ENCODE measurements around the gene LY86. TPM values are rescaled to one million over a fixed set of nuclear protein-coding genes. Genes with fewer than 3 reads are reported as not detected.

Gene LY86
- total RNA-seq, 1 donor from 2014 or later, result not detected

DNA sequence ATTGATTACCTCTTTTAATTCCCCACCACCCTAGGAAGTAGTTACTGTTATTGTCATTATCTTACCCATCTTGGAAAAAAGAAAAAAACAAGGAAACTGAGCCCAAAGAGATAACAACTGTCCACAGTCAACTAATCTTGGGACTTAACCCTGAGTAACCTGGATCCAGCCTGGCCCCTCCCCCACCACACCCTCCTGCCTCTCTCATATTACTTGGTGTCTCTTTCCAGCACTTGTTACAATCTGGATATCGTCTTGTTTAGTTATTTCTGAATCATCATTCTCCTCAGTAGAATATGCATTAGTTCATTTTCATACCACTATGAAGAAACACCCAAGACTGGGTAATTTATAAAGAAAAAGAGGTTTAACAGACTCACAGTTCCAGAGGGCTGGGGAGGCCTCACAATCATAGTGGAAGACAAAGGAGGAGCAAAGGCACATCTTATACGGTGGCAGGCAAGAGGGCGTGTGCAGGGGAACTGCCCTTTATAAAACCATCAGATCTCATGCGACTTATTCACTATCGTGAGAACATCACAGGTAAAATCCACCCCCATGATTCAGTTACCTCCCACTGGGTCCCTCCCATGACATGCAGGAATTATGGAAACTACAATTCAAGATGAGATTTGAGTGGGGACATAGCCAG lies 60.3 kb downstream of the LY86 start:
- Histone ChIP-seq H3K36me3 (ENCODE audit: control insufficient read depth, insufficient read depth, low read length) (no peaks in the 10 kb centered on the region), H3K27me3 (ENCODE audit: control insufficient read depth, insufficient read depth, low read length) (peaks cover 3% of the 10 kb centered on the region), H3K4me3 (ENCODE audit: low read depth, low read length) (no peak overlapping the region)
- TF ChIP-seq, protein P1, sequence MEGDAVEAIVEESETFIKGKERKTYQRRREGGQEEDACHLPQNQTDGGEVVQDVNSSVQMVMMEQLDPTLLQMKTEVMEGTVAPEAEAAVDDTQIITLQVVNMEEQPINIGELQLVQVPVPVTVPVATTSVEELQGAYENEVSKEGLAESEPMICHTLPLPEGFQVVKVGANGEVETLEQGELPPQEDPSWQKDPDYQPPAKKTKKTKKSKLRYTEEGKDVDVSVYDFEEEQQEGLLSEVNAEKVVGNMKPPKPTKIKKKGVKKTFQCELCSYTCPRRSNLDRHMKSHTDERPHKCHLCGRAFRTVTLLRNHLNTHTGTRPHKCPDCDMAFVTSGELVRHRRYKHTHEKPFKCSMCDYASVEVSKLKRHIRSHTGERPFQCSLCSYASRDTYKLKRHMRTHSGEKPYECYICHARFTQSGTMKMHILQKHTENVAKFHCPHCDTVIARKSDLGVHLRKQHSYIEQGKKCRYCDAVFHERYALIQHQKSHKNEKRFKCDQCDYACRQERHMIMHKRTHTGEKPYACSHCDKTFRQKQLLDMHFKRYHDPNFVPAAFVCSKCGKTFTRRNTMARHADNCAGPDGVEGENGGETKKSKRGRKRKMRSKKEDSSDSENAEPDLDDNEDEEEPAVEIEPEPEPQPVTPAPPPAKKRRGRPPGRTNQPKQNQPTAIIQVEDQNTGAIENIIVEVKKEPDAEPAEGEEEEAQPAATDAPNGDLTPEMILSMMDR (IDR thresholded peaks at IDR 0.05; ENCODE audit: insufficient read depth, low read length, poor library complexity, severe bottlenecking), result no peak
- no peak for DNase-seq (ENCODE audit: low read depth)

DNA sequence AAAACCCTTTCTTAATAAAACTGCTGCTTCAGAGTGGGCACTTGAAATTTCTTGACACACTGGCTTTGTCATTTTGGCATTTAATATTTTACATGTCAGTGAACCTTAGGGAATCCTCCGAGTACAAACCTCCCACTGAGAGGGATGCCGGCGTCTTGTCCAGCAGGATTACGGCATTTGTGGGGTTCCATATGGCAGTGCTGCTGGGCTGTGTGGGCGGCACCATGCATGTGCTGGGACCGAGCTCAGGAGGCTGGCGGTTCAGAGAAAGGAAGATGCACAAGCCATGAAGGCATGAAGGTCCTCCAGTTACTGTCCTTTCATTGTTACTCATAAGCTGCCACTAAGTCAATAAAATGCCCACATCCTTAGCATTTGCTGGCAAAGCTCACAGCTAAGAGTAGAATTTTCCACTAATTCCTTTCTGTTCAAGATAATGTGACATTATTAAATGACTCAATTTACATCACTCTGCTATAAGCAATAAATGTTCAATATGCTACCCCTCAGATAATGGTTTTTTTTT lies 61.4 kb downstream of the LY86 start:
- Histone ChIP-seq H3K36me3 (ENCODE audit: control insufficient read depth, insufficient read depth, low read length) (no peaks in the 10 kb centered on the region), H3K4me3 (ENCODE audit: low read depth, low read length) (no peak overlapping the region), H3K27me3 (ENCODE audit: control insufficient read depth, insufficient read depth, low read length) (peaks cover 3% of the 10 kb centered on the region)
- DNase-seq (ENCODE audit: low read depth), result no peak
- TF ChIP-seq, protein P1 (IDR thresholded peaks at IDR 0.05; ENCODE audit: insufficient read depth, low read length, poor library complexity, severe bottlenecking), result no peak

DNA sequence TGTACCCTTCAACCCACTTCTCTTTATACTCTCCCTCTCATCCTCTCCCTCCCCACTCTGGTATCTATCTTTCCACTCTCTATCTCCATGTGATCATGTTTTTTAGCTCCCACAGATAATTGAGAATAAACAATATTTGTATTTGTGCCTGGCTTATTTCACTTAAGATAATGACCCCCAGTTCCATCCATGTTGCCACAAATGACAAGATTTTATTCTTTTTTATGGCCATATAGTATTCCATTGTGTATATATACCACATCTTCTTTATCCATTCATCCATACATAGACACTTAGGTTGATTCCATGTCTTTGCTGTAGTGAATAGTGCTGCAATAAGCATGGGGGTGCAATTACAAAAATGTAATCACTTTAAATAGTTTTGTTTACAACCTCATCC lies 62.3 kb downstream of the LY86 start:
- no peak for DNase-seq (ENCODE audit: low read depth)
- H3K4me3 ChIP-seq (ENCODE audit: low read depth, low read length), result no peak overlapping the region
- H3K36me3 ChIP-seq (ENCODE audit: control insufficient read depth, insufficient read depth, low read length), result no peaks in the 10 kb centered on the region
- TF ChIP-seq, protein P1 (IDR thresholded peaks at IDR 0.05; ENCODE audit: insufficient read depth, low read length, poor library complexity, severe bottlenecking), result no peak
- H3K27me3 ChIP-seq (ENCODE audit: control insufficient read depth, insufficient read depth, low read length), result no peaks in the 10 kb centered on the region

DNA sequence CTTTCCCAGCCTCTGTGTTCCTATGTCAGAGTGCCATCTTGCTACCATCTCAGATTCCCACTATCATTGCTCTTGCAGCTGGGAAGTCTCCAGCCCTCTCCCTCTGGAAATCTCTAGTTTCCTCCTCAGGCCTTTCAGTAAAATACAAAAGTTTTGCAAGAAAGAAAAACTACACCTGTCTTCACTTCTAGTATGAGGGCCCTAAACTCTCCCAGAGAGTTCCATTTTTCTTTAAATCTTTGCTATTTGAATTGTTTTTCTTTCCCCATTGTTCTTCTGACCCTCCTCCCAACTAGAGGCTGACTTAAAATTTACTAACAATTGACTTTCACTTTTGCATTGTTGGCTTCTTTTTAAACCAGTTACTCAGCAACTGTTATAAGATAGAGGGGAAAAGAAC lies 62.8 kb downstream of the LY86 start:
- TF ChIP-seq, protein P1 (IDR thresholded peaks at IDR 0.05; ENCODE audit: insufficient read depth, low read length, poor library complexity, severe bottlenecking), result no peak
- H3K4me3 ChIP-seq (ENCODE audit: low read depth, low read length), result no peak overlapping the region
- DNase-seq (ENCODE audit: low read depth), result no peak

DNA sequence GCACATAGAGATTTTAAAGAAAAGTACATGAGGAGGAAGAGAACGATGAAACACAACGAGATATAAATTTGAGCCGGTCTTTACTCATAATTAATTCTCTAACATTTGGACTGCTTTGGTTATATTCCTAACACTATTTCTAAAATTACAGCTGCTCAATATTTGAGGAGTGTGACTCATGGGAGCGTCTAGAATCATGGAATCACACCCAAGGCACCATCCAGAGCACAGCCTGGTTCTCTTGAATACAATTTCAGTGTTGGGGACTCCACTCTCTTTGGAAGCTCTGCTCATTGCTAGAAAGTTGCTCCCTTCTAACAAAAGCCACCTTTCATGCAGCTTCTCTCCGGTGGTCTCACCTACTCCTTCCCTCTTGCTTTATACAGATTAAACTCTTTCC lies 64.4 kb downstream of the LY86 start:
- Histone ChIP-seq H3K36me3 (ENCODE audit: control insufficient read depth, insufficient read depth, low read length) (no peaks in the 10 kb centered on the region), H3K27me3 (ENCODE audit: control insufficient read depth, insufficient read depth, low read length) (no peaks in the 10 kb centered on the region), H3K4me3 (ENCODE audit: low read depth, low read length) (no peak overlapping the region)
- TF ChIP-seq, protein P1 (IDR thresholded peaks at IDR 0.05; ENCODE audit: insufficient read depth, low read length, poor library complexity, severe bottlenecking), result no peak
- no peak for DNase-seq (ENCODE audit: low read depth)

More for the DNA sequence above, 62.8 kb downstream of the LY86 start:
- H3K27me3 ChIP-seq (ENCODE audit: control insufficient read depth, insufficient read depth, low read length), result no peaks in the 10 kb centered on the region
- no peaks in the 10 kb centered on the region for H3K36me3 ChIP-seq (ENCODE audit: control insufficient read depth, insufficient read depth, low read length)

All from kidney epithelial cell (primary cell).